ENCODE results near the gene INVS. TPM values are rescaled to one million over a fixed set of nuclear protein-coding genes. Genes with fewer than 3 reads are reported as not detected.
"Not testable (repeated sequence)": the region's sequence is repeated elsewhere in the genome, so short reads cannot be mapped to it uniquely, and the experiment has no call there.

Gene INVS, protein sequence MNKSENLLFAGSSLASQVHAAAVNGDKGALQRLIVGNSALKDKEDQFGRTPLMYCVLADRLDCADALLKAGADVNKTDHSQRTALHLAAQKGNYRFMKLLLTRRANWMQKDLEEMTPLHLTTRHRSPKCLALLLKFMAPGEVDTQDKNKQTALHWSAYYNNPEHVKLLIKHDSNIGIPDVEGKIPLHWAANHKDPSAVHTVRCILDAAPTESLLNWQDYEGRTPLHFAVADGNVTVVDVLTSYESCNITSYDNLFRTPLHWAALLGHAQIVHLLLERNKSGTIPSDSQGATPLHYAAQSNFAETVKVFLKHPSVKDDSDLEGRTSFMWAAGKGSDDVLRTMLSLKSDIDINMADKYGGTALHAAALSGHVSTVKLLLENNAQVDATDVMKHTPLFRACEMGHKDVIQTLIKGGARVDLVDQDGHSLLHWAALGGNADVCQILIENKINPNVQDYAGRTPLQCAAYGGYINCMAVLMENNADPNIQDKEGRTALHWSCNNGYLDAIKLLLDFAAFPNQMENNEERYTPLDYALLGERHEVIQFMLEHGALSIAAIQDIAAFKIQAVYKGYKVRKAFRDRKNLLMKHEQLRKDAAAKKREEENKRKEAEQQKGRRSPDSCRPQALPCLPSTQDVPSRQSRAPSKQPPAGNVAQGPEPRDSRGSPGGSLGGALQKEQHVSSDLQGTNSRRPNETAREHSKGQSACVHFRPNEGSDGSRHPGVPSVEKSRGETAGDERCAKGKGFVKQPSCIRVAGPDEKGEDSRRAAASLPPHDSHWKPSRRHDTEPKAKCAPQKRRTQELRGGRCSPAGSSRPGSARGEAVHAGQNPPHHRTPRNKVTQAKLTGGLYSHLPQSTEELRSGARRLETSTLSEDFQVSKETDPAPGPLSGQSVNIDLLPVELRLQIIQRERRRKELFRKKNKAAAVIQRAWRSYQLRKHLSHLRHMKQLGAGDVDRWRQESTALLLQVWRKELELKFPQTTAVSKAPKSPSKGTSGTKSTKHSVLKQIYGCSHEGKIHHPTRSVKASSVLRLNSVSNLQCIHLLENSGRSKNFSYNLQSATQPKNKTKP
- total RNA-seq (10 to 100 TPM; 14.6 to 16.2 TPM), total RNA-seq (25.5 to 26.6 reads per million in 2 donors)

DNA sequence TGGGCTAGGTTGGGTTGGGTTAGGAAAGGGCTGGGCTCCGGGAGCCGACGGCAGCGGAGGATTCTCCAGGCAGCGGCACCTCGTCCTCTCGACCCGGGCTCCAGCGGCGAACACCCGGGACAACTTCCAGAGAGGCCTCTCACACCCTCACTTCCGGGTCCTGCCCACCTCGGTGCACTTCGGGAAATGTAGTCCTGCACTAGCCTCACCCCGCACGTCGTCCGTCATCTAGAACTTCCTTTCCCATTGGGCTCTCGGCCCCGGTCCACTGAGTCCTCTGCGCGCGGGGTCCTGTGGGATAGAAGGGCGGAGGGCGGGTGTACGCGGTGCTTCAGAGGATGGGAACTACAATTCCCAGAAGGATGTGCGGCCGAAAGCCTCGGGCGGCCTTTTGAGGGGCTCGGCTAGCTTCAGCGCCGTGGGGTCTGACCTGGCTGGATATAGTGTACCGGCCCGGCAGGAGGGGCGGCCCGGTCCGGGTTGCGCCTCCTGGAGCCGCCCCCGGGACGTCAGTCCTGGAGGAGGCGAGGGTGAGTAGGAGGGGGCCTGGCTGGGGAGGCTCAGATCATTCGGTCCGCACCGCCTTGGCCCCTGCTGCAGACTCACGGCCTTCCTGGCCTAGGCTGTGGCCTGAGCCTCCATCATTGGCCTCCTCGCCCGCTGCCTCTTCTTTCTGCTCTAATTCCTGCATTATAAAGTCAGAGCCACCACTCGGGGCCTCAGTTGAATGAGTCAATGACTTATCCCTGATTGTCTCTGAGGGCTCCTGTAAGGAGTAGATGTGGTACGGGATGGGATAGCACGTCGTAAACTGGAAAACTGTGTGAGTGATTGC lies at the start of gene INVS, which contains the start of gene ERP44:
Gene INVS (plus strand): TSS at position 357 of the 835 bp plus-strand sequence. CDS start 5,279 bp downstream, outside the sequence.
Gene ERP44 (minus strand): TSS at position 114 of the 835 bp plus-strand sequence. CDS start 160 bp downstream, outside the sequence.
- ATAC-seq (peak; percentile 99), DNase-seq (peak; percentile 92 to 96 (median 93))
- H3K27me3 Mint-ChIP-seq = no peaks in the 10 kb centered on the region
- H3K36me3 Mint-ChIP-seq (ENCODE audit: low read depth) = peaks cover 2% of the 10 kb centered on the region
- H3K4me3 Mint-ChIP-seq = peak within 1 kb of the TSS; percentile 98
- peak within 1 kb of the TSS; percentile 97 for H3K27ac Mint-ChIP-seq
- H3K9me3 ChIP-seq (ENCODE audit: control insufficient read depth, low read length, poor library complexity, severe bottlenecking) = no peaks in the 10 kb centered on the region
- peaks cover 22% of the 10 kb centered on the region for H3K4me1 Mint-ChIP-seq

DNA sequence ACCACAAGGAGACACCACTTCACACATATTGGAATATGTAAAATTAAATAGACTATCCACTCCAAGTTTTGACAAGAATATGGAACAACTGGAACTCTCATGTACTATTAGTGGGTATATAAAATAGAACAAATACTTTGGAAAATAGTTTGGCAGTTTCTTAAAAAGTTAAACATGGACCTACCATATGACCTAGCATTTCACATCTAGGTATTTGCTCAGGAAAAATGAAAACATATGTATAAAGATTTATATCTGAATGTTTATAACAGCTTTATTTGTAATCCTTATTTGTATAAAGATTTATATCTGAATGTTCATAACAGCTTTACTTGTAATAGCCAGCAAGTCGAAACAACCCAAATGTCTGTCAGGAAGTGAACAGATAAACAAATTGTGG lies 49.5 kb upstream of the INVS start:
- Mint-ChIP-seq H3K27me3 (no peaks in the 10 kb centered on the region), H3K4me3 (no peak overlapping the region), H3K4me1 (peaks cover 23% of the 10 kb centered on the region), H3K36me3 (ENCODE audit: low read depth) (peaks cover 8% of the 10 kb centered on the region), H3K27ac (no peak overlapping the region)
- ATAC-seq (no peak), DNase-seq (no peak)
- no peaks in the 10 kb centered on the region for H3K9me3 ChIP-seq (ENCODE audit: control insufficient read depth, low read length, poor library complexity, severe bottlenecking)

GRCh38 chr9:100052375-100052774 lies 46.7 kb upstream of the INVS start:
- ATAC-seq = no peak
- no peak for DNase-seq
- no peaks in the 10 kb centered on the region for H3K9me3 ChIP-seq (ENCODE audit: control insufficient read depth, low read length, poor library complexity, severe bottlenecking)
- peaks cover 2% of the 10 kb centered on the region for H3K36me3 Mint-ChIP-seq (ENCODE audit: low read depth)
- peaks cover 19% of the 10 kb centered on the region for H3K4me1 Mint-ChIP-seq
- peak overlapping the region; percentile 27 for H3K27ac Mint-ChIP-seq
- no peak overlapping the region for H3K4me3 Mint-ChIP-seq
- H3K27me3 Mint-ChIP-seq = no peaks in the 10 kb centered on the region

- peaks cover 15% of the 10 kb centered on the region for H3K4me1 Mint-ChIP-seq
- peak overlapping the region; percentile 43 for H3K27ac Mint-ChIP-seq
- H3K36me3 Mint-ChIP-seq (ENCODE audit: low read depth) = peaks cover 4% of the 10 kb centered on the region
These were observed 42.5 kb upstream of the INVS start for GRCh38 chr9:100056561-100056960.

DNA sequence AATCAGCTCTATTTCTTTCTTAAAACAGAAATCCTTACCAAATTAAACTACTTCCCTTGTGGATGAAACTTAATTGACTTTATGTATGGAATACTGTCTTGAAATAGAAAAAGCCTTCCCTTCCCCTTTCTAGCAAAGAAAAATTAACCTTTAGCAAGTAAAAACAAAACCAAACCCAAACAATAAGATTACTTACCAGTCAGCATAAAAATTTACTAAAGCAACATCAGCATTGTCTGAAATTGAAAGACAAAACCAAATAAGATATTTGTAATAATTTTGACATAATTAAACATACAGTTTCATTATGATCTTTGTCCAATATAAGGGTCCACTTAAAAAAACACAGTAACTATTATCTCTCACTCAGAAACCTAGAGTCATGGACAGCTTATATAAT lies 41.4 kb upstream of the INVS start:
- Mint-ChIP-seq H3K36me3 (ENCODE audit: low read depth) (peaks cover 4% of the 10 kb centered on the region), H3K27ac (peak overlapping the region; percentile 43), H3K4me1 (peaks cover 15% of the 10 kb centered on the region), H3K27me3 (no peaks in the 10 kb centered on the region), H3K4me3 (no peak overlapping the region)
- DNase-seq (no peak), ATAC-seq (no peak)
- H3K9me3 ChIP-seq (ENCODE audit: control insufficient read depth, low read length, poor library complexity, severe bottlenecking) = no peaks in the 10 kb centered on the region

More at GRCh38 chr9:100056561-100056960, 42.5 kb upstream of the INVS start:
- H3K27me3 Mint-ChIP-seq = no peaks in the 10 kb centered on the region
- no peak for DNase-seq
- no peak overlapping the region for H3K4me3 Mint-ChIP-seq
- H3K9me3 ChIP-seq (ENCODE audit: control insufficient read depth, low read length, poor library complexity, severe bottlenecking) = no peaks in the 10 kb centered on the region
- no peak for ATAC-seq

DNA sequence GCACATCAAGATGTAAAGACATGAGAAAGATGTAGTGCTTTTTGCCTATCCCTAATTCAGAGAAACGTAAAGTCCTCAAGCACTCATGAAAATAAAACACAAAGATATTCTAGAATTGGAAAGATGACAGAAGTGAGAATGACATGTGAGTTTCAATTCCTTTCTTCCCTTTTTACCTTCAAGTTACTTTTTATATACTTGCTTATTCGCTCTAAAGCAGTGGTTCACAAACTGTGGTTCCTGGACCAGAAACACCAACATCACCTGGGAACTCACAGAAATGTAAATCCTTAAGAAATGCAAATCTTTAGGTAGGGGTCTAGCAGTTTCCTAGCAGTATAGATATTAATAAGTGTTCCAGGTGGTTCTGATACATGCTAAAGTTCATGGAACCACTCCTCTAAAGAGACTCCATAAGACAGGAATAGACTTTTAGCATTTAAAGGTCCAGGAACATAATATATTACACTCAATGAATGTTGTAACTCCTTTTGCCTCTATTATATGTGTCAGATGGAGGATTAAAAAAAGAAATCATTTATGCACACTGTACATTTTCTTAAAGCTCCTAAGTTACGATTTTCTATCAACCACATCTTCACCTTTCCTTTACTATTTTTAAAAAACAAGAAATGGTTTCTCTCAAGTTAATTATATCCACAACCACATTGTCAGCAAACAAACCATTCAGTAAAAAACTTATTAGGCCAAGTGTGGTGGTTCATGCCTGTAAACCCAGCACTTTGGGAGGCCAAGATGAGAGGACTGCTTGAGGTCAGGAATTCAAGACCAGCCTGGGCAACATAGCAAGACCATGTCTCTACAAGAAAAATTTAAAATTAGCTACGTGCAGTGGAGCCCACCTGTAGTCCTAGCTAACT lies 40.1 kb upstream of the INVS start:
- no peaks in the 10 kb centered on the region for H3K9me3 ChIP-seq (ENCODE audit: control insufficient read depth, low read length, poor library complexity, severe bottlenecking)
- Mint-ChIP-seq H3K4me1 (peaks cover 15% of the 10 kb centered on the region), H3K27me3 (no peaks in the 10 kb centered on the region), H3K27ac (peak overlapping the region; percentile 43), H3K4me3 (no peak overlapping the region), H3K36me3 (ENCODE audit: low read depth) (peaks cover 4% of the 10 kb centered on the region)
- no peak for DNase-seq
- ATAC-seq = peak; percentile 23

DNA sequence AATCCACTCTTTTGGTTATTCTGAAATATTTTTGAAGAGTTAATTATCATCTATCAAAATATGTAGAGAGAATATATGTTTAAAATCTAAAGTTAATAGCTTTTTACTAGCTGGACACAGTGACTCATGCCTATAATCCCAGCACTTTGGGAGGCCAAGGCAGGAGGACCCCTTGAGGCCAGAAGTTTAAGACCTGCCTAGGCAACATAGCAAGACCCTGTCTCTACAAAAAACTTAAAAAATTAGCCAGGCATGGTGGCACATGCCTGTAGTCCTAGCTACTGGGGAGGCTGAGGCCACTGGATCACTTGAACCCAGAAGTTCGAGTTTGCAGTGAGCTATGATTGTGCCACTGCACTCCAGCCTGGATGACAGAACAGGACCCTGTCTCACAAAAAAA lies 36.4 kb upstream of the INVS start:
- H3K27ac Mint-ChIP-seq; H3K36me3 Mint-ChIP-seq (ENCODE audit: low read depth); H3K4me3 Mint-ChIP-seq; DNase-seq; H3K9me3 ChIP-seq (ENCODE audit: control insufficient read depth, low read length, poor library complexity, severe bottlenecking); ATAC-seq; H3K27me3 Mint-ChIP-seq: not testable (repeated sequence)
- H3K4me1 Mint-ChIP-seq = peaks cover 16% of the 10 kb centered on the region

GRCh38 chr9:100063185-100063584 lies 35.9 kb upstream of the INVS start:
- no peak overlapping the region for H3K27ac Mint-ChIP-seq
- peaks cover 2% of the 10 kb centered on the region for H3K36me3 Mint-ChIP-seq (ENCODE audit: low read depth)
- no peaks in the 10 kb centered on the region for H3K27me3 Mint-ChIP-seq
- DNase-seq (no peak), ATAC-seq (no peak)
- H3K4me1 Mint-ChIP-seq = peaks cover 16% of the 10 kb centered on the region
- H3K9me3 ChIP-seq (ENCODE audit: control insufficient read depth, low read length, poor library complexity, severe bottlenecking) = no peaks in the 10 kb centered on the region
- H3K4me3 Mint-ChIP-seq = no peak overlapping the region

GRCh38 chr9:100064872-100065581 lies 34.0 kb upstream of the INVS start:
- no peaks in the 10 kb centered on the region for H3K36me3 Mint-ChIP-seq (ENCODE audit: low read depth)
- no peak for ATAC-seq
- peaks cover 13% of the 10 kb centered on the region for H3K4me1 Mint-ChIP-seq
- H3K4me3 Mint-ChIP-seq = no peak overlapping the region
- DNase-seq = no peak
- H3K27ac Mint-ChIP-seq = no peak overlapping the region
- no peaks in the 10 kb centered on the region for H3K9me3 ChIP-seq (ENCODE audit: control insufficient read depth, low read length, poor library complexity, severe bottlenecking)
- H3K27me3 Mint-ChIP-seq = no peaks in the 10 kb centered on the region

- H3K9me3 ChIP-seq (ENCODE audit: control insufficient read depth, low read length, poor library complexity, severe bottlenecking) = no peaks in the 10 kb centered on the region
- H3K4me3 Mint-ChIP-seq = no peak overlapping the region
- no peak for DNase-seq
- H3K36me3 Mint-ChIP-seq (ENCODE audit: low read depth) = no peaks in the 10 kb centered on the region
- peaks cover 17% of the 10 kb centered on the region for H3K4me1 Mint-ChIP-seq
- peak overlapping the region; percentile 34 for H3K27ac Mint-ChIP-seq
- no peaks in the 10 kb centered on the region for H3K27me3 Mint-ChIP-seq
- no peak for ATAC-seq
These were observed 32.5 kb upstream of the INVS start for GRCh38 chr9:100066539-100066938.

DNA sequence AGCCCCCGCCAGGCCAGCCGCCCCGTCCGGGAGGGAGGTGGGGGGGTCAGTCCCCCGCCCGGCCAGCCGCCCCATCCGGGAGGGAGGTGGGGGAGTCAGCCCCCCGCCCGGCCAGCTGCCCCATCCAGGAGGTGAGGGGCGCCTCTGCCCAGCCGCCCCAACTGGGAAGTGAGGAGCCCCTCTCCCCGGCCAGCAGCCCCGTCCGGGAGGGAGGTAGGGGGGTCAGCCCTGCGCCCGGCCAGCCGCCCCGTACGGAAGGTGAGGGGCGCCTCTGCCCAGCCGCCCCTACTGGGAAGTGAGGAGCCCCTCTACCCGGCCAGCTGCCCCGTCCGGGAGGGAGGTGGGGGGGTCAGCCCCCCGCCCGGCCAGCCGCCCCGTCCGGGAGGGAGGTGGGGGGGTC lies 31.1 kb upstream of the INVS start:
- H3K4me1 Mint-ChIP-seq = peaks cover 21% of the 10 kb centered on the region
- H3K27ac Mint-ChIP-seq; H3K36me3 Mint-ChIP-seq (ENCODE audit: low read depth); H3K4me3 Mint-ChIP-seq; DNase-seq; ATAC-seq; H3K9me3 ChIP-seq (ENCODE audit: control insufficient read depth, low read length, poor library complexity, severe bottlenecking); H3K27me3 Mint-ChIP-seq: not testable (repeated sequence)
